ENCODE data around the gene DNAJB9.
"Not testable (repeated sequence)": the region's sequence is repeated elsewhere in the genome, so short reads cannot be mapped to it uniquely, and the experiment has no call there.

DNA sequence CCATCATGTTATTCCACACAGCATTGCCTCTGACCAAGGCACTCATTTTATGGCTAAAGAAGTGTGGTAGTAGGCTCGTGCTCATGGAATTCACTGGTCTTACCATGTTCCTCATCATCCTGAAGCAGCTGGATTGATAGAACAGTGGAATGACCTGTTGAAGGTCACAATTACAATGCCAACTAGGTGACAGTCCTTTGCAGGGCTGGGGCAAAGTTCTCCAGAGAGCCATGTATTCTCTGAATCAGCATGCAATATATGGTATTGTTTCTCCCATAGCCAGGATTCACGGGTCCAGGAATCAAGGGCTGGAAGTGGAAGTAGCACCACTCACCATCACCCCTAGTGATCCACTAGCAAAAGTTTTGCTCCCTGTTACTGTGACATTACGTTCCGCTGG, 31.0 kb upstream of the DNAJB9 start:
- TF ChIP-seq, protein P1, sequence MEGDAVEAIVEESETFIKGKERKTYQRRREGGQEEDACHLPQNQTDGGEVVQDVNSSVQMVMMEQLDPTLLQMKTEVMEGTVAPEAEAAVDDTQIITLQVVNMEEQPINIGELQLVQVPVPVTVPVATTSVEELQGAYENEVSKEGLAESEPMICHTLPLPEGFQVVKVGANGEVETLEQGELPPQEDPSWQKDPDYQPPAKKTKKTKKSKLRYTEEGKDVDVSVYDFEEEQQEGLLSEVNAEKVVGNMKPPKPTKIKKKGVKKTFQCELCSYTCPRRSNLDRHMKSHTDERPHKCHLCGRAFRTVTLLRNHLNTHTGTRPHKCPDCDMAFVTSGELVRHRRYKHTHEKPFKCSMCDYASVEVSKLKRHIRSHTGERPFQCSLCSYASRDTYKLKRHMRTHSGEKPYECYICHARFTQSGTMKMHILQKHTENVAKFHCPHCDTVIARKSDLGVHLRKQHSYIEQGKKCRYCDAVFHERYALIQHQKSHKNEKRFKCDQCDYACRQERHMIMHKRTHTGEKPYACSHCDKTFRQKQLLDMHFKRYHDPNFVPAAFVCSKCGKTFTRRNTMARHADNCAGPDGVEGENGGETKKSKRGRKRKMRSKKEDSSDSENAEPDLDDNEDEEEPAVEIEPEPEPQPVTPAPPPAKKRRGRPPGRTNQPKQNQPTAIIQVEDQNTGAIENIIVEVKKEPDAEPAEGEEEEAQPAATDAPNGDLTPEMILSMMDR (conservative IDR thresholded peaks at IDR 0.05; ENCODE audit: low read depth in 2 of 2), result not testable (repeated sequence)
- not testable (repeated sequence) for TF ChIP-seq POLR2AphosphoS5 (IDR thresholded peaks at IDR 0.05; ENCODE audit: low read depth); EZH2 (IDR thresholded peaks at IDR 0.05; ENCODE audit: low read depth, unreplicated experiment); JUNB (IDR thresholded peaks at IDR 0.05; ENCODE audit: unreplicated experiment); EZH2phosphoT487 (IDR thresholded peaks at IDR 0.05; ENCODE audit: unreplicated experiment); ZNF331 (CRISPR knock-in tag; IDR thresholded peaks at IDR 0.05; ENCODE audit: low read depth); CREB1 (CRISPR knock-in tag; IDR thresholded peaks at IDR 0.05; ENCODE audit: low read depth); ZNF114 (CRISPR knock-in tag; IDR thresholded peaks at IDR 0.05); NANOG (IDR thresholded peaks at IDR 0.05; ENCODE audit: borderline replicate concordance); STAT1 (IDR thresholded peaks at IDR 0.05; ENCODE audit: unreplicated experiment)
- TF ChIP-seq, protein P2, sequence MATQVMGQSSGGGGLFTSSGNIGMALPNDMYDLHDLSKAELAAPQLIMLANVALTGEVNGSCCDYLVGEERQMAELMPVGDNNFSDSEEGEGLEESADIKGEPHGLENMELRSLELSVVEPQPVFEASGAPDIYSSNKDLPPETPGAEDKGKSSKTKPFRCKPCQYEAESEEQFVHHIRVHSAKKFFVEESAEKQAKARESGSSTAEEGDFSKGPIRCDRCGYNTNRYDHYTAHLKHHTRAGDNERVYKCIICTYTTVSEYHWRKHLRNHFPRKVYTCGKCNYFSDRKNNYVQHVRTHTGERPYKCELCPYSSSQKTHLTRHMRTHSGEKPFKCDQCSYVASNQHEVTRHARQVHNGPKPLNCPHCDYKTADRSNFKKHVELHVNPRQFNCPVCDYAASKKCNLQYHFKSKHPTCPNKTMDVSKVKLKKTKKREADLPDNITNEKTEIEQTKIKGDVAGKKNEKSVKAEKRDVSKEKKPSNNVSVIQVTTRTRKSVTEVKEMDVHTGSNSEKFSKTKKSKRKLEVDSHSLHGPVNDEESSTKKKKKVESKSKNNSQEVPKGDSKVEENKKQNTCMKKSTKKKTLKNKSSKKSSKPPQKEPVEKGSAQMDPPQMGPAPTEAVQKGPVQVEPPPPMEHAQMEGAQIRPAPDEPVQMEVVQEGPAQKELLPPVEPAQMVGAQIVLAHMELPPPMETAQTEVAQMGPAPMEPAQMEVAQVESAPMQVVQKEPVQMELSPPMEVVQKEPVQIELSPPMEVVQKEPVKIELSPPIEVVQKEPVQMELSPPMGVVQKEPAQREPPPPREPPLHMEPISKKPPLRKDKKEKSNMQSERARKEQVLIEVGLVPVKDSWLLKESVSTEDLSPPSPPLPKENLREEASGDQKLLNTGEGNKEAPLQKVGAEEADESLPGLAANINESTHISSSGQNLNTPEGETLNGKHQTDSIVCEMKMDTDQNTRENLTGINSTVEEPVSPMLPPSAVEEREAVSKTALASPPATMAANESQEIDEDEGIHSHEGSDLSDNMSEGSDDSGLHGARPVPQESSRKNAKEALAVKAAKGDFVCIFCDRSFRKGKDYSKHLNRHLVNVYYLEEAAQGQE (IDR thresholded peaks at IDR 0.05; ENCODE audit: unreplicated experiment), result not testable (repeated sequence)
- TF ChIP-seq, protein P3, sequence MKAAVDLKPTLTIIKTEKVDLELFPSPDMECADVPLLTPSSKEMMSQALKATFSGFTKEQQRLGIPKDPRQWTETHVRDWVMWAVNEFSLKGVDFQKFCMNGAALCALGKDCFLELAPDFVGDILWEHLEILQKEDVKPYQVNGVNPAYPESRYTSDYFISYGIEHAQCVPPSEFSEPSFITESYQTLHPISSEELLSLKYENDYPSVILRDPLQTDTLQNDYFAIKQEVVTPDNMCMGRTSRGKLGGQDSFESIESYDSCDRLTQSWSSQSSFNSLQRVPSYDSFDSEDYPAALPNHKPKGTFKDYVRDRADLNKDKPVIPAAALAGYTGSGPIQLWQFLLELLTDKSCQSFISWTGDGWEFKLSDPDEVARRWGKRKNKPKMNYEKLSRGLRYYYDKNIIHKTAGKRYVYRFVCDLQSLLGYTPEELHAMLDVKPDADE (IDR thresholded peaks at IDR 0.05), result not testable (repeated sequence)
- TF ChIP-seq, protein P4, sequence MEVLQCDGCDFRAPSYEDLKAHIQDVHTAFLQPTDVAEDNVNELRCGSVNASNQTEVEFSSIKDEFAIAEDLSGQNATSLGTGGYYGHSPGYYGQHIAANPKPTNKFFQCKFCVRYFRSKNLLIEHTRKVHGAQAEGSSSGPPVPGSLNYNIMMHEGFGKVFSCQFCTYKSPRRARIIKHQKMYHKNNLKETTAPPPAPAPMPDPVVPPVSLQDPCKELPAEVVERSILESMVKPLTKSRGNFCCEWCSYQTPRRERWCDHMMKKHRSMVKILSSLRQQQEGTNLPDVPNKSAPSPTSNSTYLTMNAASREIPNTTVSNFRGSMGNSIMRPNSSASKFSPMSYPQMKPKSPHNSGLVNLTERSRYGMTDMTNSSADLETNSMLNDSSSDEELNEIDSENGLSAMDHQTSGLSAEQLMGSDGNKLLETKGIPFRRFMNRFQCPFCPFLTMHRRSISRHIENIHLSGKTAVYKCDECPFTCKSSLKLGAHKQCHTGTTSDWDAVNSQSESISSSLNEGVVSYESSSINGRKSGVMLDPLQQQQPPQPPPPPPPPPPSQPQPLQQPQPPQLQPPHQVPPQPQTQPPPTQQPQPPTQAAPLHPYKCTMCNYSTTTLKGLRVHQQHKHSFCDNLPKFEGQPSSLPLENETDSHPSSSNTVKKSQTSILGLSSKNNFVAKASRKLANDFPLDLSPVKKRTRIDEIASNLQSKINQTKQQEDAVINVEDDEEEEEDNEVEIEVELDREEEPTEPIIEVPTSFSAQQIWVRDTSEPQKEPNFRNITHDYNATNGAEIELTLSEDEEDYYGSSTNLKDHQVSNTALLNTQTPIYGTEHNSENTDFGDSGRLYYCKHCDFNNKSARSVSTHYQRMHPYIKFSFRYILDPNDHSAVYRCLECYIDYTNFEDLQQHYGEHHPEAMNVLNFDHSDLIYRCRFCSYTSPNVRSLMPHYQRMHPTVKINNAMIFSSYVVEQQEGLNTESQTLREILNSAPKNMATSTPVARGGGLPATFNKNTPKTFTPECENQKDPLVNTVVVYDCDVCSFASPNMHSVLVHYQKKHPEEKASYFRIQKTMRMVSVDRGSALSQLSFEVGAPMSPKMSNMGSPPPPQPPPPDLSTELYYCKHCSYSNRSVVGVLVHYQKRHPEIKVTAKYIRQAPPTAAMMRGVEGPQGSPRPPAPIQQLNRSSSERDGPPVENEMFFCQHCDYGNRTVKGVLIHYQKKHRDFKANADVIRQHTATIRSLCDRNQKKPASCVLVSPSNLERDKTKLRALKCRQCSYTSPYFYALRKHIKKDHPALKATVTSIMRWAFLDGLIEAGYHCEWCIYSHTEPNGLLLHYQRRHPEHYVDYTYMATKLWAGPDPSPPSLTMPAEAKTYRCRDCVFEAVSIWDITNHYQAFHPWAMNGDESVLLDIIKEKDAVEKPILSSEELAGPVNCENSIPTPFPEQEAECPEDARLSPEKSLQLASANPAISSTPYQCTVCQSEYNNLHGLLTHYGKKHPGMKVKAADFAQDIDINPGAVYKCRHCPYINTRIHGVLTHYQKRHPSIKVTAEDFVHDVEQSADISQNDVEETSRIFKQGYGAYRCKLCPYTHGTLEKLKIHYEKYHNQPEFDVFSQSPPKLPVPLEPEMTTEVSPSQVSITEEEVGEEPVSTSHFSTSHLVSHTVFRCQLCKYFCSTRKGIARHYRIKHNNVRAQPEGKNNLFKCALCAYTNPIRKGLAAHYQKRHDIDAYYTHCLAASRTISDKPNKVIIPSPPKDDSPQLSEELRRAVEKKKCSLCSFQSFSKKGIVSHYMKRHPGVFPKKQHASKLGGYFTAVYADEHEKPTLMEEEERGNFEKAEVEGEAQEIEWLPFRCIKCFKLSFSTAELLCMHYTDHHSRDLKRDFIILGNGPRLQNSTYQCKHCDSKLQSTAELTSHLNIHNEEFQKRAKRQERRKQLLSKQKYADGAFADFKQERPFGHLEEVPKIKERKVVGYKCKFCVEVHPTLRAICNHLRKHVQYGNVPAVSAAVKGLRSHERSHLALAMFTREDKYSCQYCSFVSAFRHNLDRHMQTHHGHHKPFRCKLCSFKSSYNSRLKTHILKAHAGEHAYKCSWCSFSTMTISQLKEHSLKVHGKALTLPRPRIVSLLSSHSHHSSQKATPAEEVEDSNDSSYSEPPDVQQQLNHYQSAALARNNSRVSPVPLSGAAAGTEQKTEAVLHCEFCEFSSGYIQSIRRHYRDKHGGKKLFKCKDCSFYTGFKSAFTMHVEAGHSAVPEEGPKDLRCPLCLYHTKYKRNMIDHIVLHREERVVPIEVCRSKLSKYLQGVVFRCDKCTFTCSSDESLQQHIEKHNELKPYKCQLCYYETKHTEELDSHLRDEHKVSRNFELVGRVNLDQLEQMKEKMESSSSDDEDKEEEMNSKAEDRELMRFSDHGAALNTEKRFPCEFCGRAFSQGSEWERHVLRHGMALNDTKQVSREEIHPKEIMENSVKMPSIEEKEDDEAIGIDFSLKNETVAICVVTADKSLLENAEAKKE (CRISPR knock-in tag; IDR thresholded peaks at IDR 0.05), result not testable (repeated sequence)
